Right lobe of liver (tissue), 6 donors: ENCODE data around the gene WNT7A. TPM values are rescaled to one million over a fixed set of nuclear protein-coding genes. Genes with fewer than 3 reads are reported as not detected.

Source experiments
- ATAC-seq, 4 donors: fragments of 200-7000 bp; cut with Tn5 transposase; one replicate each; pipeline ENCODE4 v1.9.1; 2020; ENCODE audit warnings: mild to moderate bottlenecking in 4 of 4, moderate library complexity in 4 of 4
- DNase-seq, 3 donors: peaks; one replicate each; pipeline ENCODE4 v3.0.0-alpha.2; 2020
- H3K27ac ChIP-seq, 3 donors: fragments of 200-600 bp; one replicate each; pipeline ENCODE4 v1.8.0; 2022
- H3K27me3 ChIP-seq, 2 donors: fragments of 200-600 bp; one replicate each; pipeline ENCODE4 v1.8.0; 2022
- H3K36me3 ChIP-seq, 4 donors: fragments of 200-600 bp; sonication (generic) in 1 of 4; one replicate each; pipeline versions ENCODE4 v1.5.1 to v1.8.0; 2017 to 2022; ENCODE audit warnings: control low read depth in 1 of 4
- H3K4me1 ChIP-seq, 4 donors: fragments of 200-600 bp; sonication (generic) in 1 of 4; one replicate each; pipeline versions ENCODE4 v1.5.1 to v1.8.0; 2017 to 2022; ENCODE audit warnings: control low read depth in 1 of 4
- H3K4me3 ChIP-seq, 3 donors: fragments of 200-600 bp; one replicate each; pipeline ENCODE4 v1.8.0; 2022
- H3K9me3 ChIP-seq, 4 donors: fragments of 200-600 bp; sonication (generic) in 1 of 4; one replicate each; pipeline versions ENCODE4 v1.5.1 to v1.8.0; 2017 to 2022; ENCODE audit warnings: control low read depth in 1 of 4
- CTCF ChIP-seq, 4 donors: fragments of 200-600 bp in 3 of 4; fragments of 450-650 bp in 1 of 4; IDR thresholded peaks; one replicate each; pipeline versions ENCODE4 v1.5.1 to v1.8.0; 2016 to 2022; ENCODE audit warnings: antibody characterized with exemption in 4 of 4, mild to moderate bottlenecking in 2 of 4
- POLR2A ChIP-seq: fragments of 450-650 bp; IDR thresholded peaks from one replicate; pipeline ENCODE4 v1.6.1; 2017; ENCODE audit warnings: antibody characterized with exemption, mild to moderate bottlenecking
- WGBS: methylation state at CpG from one replicate; pipeline ENCODE4 v1.1.6; 2018; ENCODE audit warnings: low coverage, low lambda C conversion rate; ENCODE audit not compliant: insufficient coverage; ENCODE audit errors: missing lambda C conversion rate; 5-methylcytosine and 5-hydroxymethylcytosine counted together
- intact Hi-C, 2 donors: fragments of 100-400 bp; cut with DNase I; formaldehyde crosslinking; loops; one replicate each; pipeline versions ENCODE4 v1.11.2 to v1.14.1; 2022
- total RNA-seq, 6 experiments: library from RNA; depleted of rRNA in 2 of 6; stranded (reverse); fragments of >200 nt in 2 of 6; fragmentation: NEBNext Ultra II Directional in 3 of 6; extraction: Animal tissue kit (Norgen Biotek cat#: 25700) in 3 of 6; gene quantifications; one replicate each; pipeline versions ENCODE4 v1.1.0 to v1.2.4, GENCODE V29; 2016 to 2023
- donor health status: DM: no; HTN: yes; CAD: no.
- donor health status: DM: no; HTN: no; CAD: no.
- donor health status: DM: no; HTN: no; CAD: no.
- donor health status: DM: no; HTN: yes; CAD: no.
- donor health status: DM: no; HTN: yes; CAD: no.

WNT7A gene
- total RNA-seq, 6 experiments from 2014 or later: not detected

GRCh38 chr3:13828501-13829265 lies 51.2 kb downstream of the WNT7A start:
- no peak for TF ChIP-seq POLR2A
- intact Hi-C loops: no loop called here
- no peak overlapping the region for H3K4me3 ChIP-seq
- DNase-seq (no peak), ATAC-seq (no peak)
- H3K36me3 ChIP-seq: no peaks in the 10 kb centered on the region
- H3K27ac ChIP-seq: no peak overlapping the region
- no peaks in the 10 kb centered on the region for H3K4me1 ChIP-seq
- WGBS: 44% methylated on average over 4 of the region's 9 CpGs
- no peaks in the 10 kb centered on the region for H3K27me3 ChIP-seq
- H3K9me3 ChIP-seq: no peaks in the 10 kb centered on the region

- Histone ChIP-seq H3K36me3 (no peaks in the 10 kb centered on the region), H3K27me3 (no peaks in the 10 kb centered on the region), H3K9me3 (no peaks in the 10 kb centered on the region), H3K4me3 (no peak overlapping the region), H3K27ac (no peak overlapping the region), H3K4me1 (no peaks in the 10 kb centered on the region)
- WGBS: 60% methylated on average over 2 of the region's 7 CpGs
- DNase-seq (no peak), ATAC-seq (no peak)
- TF ChIP-seq POLR2A (no peak), CTCF (IDR thresholded peaks at IDR 0.05) (no peak)
- intact Hi-C loops: no loop called here
Observed at GRCh38 chr3:13827699-13828098, 52.2 kb downstream of the WNT7A start.

GRCh38 chr3:13827256-13827655 lies 52.6 kb downstream of the WNT7A start:
- TF ChIP-seq POLR2A (no peak), CTCF (IDR thresholded peaks at IDR 0.05) (no peak)
- no peaks in the 10 kb centered on the region for H3K27me3 ChIP-seq
- intact Hi-C loops: no loop called here
- H3K36me3 ChIP-seq: no peaks in the 10 kb centered on the region
- H3K4me1 ChIP-seq: no peaks in the 10 kb centered on the region
- 61% methylated on average over 3 of the region's 3 CpGs for WGBS
- H3K9me3 ChIP-seq: no peaks in the 10 kb centered on the region
- ATAC-seq (no peak), DNase-seq (no peak)
- H3K27ac ChIP-seq: no peak overlapping the region
- H3K4me3 ChIP-seq: no peak overlapping the region

GRCh38 chr3:13826672-13827071 lies 53.2 kb downstream of the WNT7A start:
- no peak overlapping the region for H3K4me3 ChIP-seq
- no peaks in the 10 kb centered on the region for H3K36me3 ChIP-seq
- H3K27ac ChIP-seq: no peak overlapping the region
- H3K4me1 ChIP-seq: no peaks in the 10 kb centered on the region
- no peaks in the 10 kb centered on the region for H3K27me3 ChIP-seq
- ATAC-seq: no peak
- intact Hi-C loops: no loop called here
- TF ChIP-seq POLR2A (no peak), CTCF (IDR thresholded peaks at IDR 0.05) (no peak)
- DNase-seq: no peak
- no peaks in the 10 kb centered on the region for H3K9me3 ChIP-seq

GRCh38 chr3:13825821-13826220 lies 54.0 kb downstream of the WNT7A start:
- Histone ChIP-seq H3K27me3 (no peaks in the 10 kb centered on the region), H3K27ac (no peak overlapping the region), H3K36me3 (no peaks in the 10 kb centered on the region), H3K4me3 (no peak overlapping the region), H3K4me1 (no peaks in the 10 kb centered on the region), H3K9me3 (no peaks in the 10 kb centered on the region)
- TF ChIP-seq CTCF (IDR thresholded peaks at IDR 0.05) (no peak), POLR2A (no peak)
- no peak for DNase-seq
- WGBS: 67% methylated on average over 7 of the region's 10 CpGs
- no peak for ATAC-seq
- intact Hi-C loops: no loop called here
